Measurements from ENCODE around the gene SENP6.

Gene SENP6

DNA sequence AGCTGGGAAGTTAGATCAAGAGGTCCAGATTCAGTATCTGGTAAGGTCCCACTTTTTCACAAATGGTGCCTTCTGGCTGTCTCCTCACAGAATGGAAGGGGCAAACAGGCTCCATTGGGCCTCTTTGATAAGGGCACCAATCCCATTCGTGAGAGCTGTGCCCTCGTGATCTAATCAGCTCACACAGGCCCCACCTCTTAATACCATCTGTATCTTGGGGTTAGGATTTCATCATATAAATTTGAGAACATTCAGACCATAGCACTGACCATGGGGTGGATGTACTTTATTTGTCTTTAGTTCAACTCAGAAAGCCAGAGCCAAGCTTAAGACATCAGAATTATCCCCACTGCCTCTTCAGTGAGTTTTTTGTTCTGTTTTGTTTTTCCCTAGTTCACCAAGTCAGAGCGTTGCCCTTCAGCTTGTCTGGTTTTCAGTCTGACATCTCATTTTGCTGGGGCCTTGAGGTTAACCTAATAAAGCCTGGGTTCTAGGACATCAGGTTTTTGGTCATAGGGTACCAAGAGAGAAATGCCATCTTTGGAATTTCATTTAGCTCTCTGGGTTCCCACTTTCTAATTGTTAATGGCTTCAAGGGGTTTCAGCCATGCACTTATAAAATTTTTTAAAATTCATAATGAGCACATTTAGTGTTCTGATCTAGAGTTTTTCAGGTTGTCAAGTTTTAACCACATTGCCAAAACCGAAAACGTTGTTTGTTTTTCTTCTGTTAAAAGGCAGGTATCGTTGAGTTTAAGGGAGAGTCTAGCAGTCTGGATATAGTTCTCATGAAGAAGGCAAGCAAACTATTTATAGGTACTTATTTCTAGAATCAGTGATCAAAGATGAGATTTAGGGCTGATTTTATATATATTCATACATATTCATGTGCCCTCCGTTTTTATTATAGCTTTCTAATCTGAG is 19.0 kb downstream of the SENP6 start:
- TF ChIP-seq GATA2 (IDR thresholded peaks at IDR 0.05; ENCODE audit: low read depth, low read length) (no peak), GATA3 (IDR thresholded peaks at IDR 0.05; ENCODE audit: low read depth, low read length) (no peak)

DNA sequence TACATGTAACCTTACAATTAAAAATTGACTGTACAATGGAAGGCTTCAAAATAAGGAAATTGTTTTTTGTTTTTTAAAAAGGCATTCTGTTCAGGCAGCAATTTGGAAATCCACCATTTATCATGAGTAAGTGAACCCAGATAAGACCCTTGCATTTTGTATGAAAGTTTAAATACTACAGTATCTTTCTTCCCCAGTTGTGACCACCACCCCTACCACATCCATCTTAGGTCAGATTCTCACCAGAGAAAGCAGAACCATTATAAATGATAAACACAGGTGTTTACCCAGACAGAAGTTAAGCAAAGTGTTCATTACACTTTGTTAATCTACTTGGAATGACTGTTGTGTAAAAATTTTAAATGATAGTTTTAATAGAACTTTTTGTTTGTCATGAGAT is 20.2 kb downstream of the SENP6 start:
- no peak for TF ChIP-seq GATA2 (IDR thresholded peaks at IDR 0.05; ENCODE audit: low read depth, low read length)
- no peak for TF ChIP-seq GATA3 (IDR thresholded peaks at IDR 0.05; ENCODE audit: low read depth, low read length)

- TF ChIP-seq GATA3 (IDR thresholded peaks at IDR 0.05; ENCODE audit: low read depth, low read length) (no peak), GATA2 (IDR thresholded peaks at IDR 0.05; ENCODE audit: low read depth, low read length) (no peak)
These were observed 21.8 kb downstream of the SENP6 start for GRCh38 chr6:75623491-75623890.

- no peak for TF ChIP-seq GATA2 (IDR thresholded peaks at IDR 0.05; ENCODE audit: low read depth, low read length)
- no peak for TF ChIP-seq GATA3 (IDR thresholded peaks at IDR 0.05; ENCODE audit: low read depth, low read length)
These were observed 22.7 kb downstream of the SENP6 start for GRCh38 chr6:75624335-75624734.

DNA sequence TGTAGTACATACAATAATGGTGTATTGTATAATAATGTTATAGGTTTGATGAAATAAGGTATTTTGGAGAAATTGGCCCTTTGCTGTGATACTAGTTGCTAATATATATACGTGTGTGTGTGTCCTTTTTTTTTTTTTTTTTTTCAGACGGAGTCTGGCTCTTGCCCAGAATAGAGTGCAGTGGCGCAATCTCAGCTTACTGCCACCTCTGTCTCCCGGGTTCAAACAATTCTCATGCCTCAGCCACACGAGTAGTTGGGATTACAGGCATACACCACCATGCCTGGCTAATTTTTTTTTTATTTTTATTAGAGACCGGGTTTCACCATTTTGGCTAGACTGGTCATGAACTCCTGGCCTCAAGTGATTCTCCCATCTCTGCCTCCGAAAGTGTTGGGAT is 23.3 kb downstream of the SENP6 start:
- TF ChIP-seq GATA2 (IDR thresholded peaks at IDR 0.05; ENCODE audit: low read depth, low read length), result no peak
- no peak for TF ChIP-seq GATA3 (IDR thresholded peaks at IDR 0.05; ENCODE audit: low read depth, low read length)

- TF ChIP-seq GATA3 (IDR thresholded peaks at IDR 0.05; ENCODE audit: low read depth, low read length), result no peak
- no peak for TF ChIP-seq GATA2 (IDR thresholded peaks at IDR 0.05; ENCODE audit: low read depth, low read length)
These were observed 24.9 kb downstream of the SENP6 start for GRCh38 chr6:75626561-75626960.

- TF ChIP-seq GATA3 (IDR thresholded peaks at IDR 0.05; ENCODE audit: low read depth, low read length), result no peak
- no peak for TF ChIP-seq GATA2 (IDR thresholded peaks at IDR 0.05; ENCODE audit: low read depth, low read length)
These were observed 30.4 kb downstream of the SENP6 start for GRCh38 chr6:75631859-75632635.

DNA sequence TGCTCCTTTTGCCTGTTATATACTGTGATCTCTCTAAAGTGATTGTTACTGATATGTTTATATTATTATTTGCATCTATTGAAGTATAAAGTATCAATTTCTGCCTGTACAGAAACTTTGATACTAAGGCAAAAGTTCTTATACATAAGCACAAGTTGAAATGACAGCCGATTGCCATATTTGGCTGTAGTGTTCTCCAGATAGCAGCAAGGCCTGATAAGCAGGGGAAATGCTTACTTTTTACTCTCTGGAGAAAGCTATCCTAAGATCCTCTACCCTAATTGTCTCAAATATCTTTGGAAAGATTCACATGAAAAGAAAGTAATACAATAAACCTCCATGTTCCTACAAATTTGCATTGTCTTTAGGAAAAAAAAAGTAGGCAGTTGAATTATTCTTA is 31.4 kb downstream of the SENP6 start:
- TF ChIP-seq GATA3 (IDR thresholded peaks at IDR 0.05; ENCODE audit: low read depth, low read length) (no peak), GATA2 (IDR thresholded peaks at IDR 0.05; ENCODE audit: low read depth, low read length) (no peak)

DNA sequence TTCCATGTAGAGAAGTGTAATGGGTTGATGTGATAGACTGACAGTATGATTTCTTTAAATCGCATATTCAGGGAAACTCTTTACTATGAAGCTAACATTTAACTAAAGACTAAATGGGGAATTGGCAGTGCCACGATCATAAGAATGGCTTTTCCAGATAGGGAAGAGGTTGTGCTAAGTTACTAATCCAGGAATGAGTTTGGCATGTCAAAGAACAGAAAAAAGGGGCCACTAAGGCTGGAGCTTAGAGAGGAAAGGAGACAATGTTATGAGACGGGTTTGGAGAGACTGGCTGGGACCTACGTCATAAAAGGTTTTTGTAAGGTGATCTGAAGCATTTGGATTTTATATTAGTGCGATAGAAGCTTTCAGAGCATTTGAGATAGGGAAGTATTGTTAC is 40.6 kb downstream of the SENP6 start:
- TF ChIP-seq GATA3 (IDR thresholded peaks at IDR 0.05; ENCODE audit: low read depth, low read length) (no peak), GATA2 (IDR thresholded peaks at IDR 0.05; ENCODE audit: low read depth, low read length) (no peak)

GRCh38 chr6:75643173-75643572 is 41.5 kb downstream of the SENP6 start:
- TF ChIP-seq GATA2 (IDR thresholded peaks at IDR 0.05; ENCODE audit: low read depth, low read length) (no peak), GATA3 (IDR thresholded peaks at IDR 0.05; ENCODE audit: low read depth, low read length) (no peak)

- TF ChIP-seq GATA3 (IDR thresholded peaks at IDR 0.05; ENCODE audit: low read depth, low read length) (no peak), GATA2 (IDR thresholded peaks at IDR 0.05; ENCODE audit: low read depth, low read length) (no peak)
These were observed 54.8 kb downstream of the SENP6 start for GRCh38 chr6:75656479-75656878.

DNA sequence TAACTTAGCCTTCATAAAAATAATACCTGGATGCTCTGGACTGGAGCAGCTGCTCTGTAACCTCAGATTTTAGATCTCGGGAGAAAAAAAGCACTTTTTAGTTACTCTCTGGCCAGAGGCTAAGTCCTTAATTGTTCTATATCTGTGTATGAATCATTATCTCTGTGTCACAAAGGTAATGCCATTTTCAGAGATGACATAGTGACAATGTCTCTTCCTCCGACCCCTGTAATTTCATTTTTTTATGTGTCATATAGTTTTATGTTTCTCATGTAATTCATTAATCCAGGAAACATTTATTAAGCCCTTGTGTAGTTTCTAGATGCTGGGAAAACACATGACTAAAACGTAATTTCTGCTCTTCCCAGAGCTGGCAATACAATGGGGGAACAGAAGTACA is 55.6 kb downstream of the SENP6 start:
- no peak for TF ChIP-seq GATA2 (IDR thresholded peaks at IDR 0.05; ENCODE audit: low read depth, low read length)
- TF ChIP-seq GATA3 (IDR thresholded peaks at IDR 0.05; ENCODE audit: low read depth, low read length), result no peak

DNA sequence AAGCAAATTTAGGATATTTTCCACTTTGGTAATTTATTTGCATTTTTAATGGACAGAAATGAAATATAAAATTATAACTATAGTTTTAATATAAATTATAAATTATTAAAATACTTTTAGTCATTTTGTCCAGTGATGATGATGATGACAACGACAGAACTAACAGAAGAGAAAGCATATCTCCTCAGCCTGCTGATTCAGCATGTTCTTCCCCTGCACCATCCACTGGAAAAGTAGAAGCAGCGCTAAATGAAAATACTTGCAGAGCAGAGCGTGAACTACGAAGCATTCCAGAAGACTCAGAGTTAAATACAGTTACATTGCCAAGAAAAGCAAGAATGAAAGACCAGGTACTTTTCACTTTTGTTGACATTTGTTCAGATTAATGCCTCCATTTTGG is 64.9 kb downstream of the SENP6 start:
- TF ChIP-seq GATA3 (IDR thresholded peaks at IDR 0.05; ENCODE audit: low read depth, low read length), result no peak
- TF ChIP-seq GATA2 (IDR thresholded peaks at IDR 0.05; ENCODE audit: low read depth, low read length), result no peak

GRCh38 chr6:75673884-75674283 is 72.2 kb downstream of the SENP6 start:
- TF ChIP-seq GATA2 (IDR thresholded peaks at IDR 0.05; ENCODE audit: low read depth, low read length) (no peak), GATA3 (IDR thresholded peaks at IDR 0.05; ENCODE audit: low read depth, low read length) (no peak)

DNA sequence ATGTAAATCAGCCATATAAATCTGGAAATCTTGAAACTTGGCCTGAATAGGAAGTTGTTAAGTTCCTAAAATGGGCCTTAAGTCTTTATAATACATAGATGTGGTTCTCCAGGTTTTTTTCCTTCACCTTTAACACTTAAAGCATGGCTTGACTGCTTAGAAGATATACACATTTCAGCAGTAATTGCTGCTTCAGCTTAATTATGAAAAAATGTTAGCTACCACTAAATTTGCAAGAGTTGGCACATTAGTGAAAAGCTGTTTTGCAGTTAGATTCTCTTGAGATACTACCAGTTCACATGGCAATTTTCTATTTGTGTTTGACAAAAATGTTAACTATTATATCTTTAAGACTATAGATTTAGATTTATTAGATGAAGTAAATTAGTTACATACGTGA is 74.7 kb downstream of the SENP6 start:
- TF ChIP-seq GATA2 (IDR thresholded peaks at IDR 0.05; ENCODE audit: low read depth, low read length) (no peak), GATA3 (IDR thresholded peaks at IDR 0.05; ENCODE audit: low read depth, low read length) (no peak)
